ENCODE data around the gene KRTAP22-1. TPM values are rescaled to one million over a fixed set of nuclear protein-coding genes. Genes with fewer than 3 reads are reported as not detected.

KRTAP22-1 gene
- total and polyA plus RNA-seq, 4 experiments from 2014 or later, result not detected

- intact Hi-C loops (cut with micrococcal nuclease), result no loop called here
These were observed 23.1 kb upstream of the KRTAP22-1 start for GRCh38 chr21:30577766-30578165.

GRCh38 chr21:30579346-30579745 lies 21.5 kb upstream of the KRTAP22-1 start:
- intact Hi-C loops (cut with micrococcal nuclease), result no loop called here
- Histone ChIP-seq H3K4me3 (ENCODE audit: low read length in 2 of 2) (no peak overlapping the region), H3K27ac (ENCODE audit: low read depth, low read length) (no peak overlapping the region), H3K27me3 (ENCODE audit: insufficient read depth, low read length) (no peaks in the 10 kb centered on the region), H3K4me1 (ENCODE audit: insufficient read depth, low read length) (no peaks in the 10 kb centered on the region), H3K36me3 (ENCODE audit: insufficient read depth, low read length) (no peaks in the 10 kb centered on the region), H3K9me3 (ENCODE audit: control insufficient read depth in 1 of 2, low read length in 2 of 2) (no peaks in the 10 kb centered on the region)
- Mint-ChIP-seq H3K4me1 (no peaks in the 10 kb centered on the region), H3K27ac (no peak overlapping the region), H3K27me3 (no peaks in the 10 kb centered on the region), H3K9me3 (peaks cover 0 to 2% (median 0%) of the 10 kb centered on the region in 8 donors), H3K36me3 (no peaks in the 10 kb centered on the region), H3K4me3 (no peak overlapping the region)
- no peak for DNase-seq
- CTCF ChIA-PET (ENCODE audit: partially characterized antibody), result no interaction called here
- POLR2A ChIA-PET (ENCODE audit: partially characterized antibody), result no interaction called here

More at GRCh38 chr21:30577766-30578165, 23.1 kb upstream of the KRTAP22-1 start:
- Histone ChIP-seq H3K27ac (ENCODE audit: low read depth, low read length) (no peak overlapping the region), H3K9me3 (ENCODE audit: control insufficient read depth in 1 of 2, low read length in 2 of 2) (no peaks in the 10 kb centered on the region), H3K27me3 (ENCODE audit: insufficient read depth, low read length) (no peaks in the 10 kb centered on the region), H3K4me1 (ENCODE audit: insufficient read depth, low read length) (no peaks in the 10 kb centered on the region), H3K36me3 (ENCODE audit: insufficient read depth, low read length) (no peaks in the 10 kb centered on the region), H3K4me3 (ENCODE audit: low read length in 2 of 2) (no peak overlapping the region)
- CTCF ChIA-PET (ENCODE audit: partially characterized antibody), result no interaction called here
- no peak for DNase-seq
- no peaks in the 10 kb centered on the region for H3K27me3 Mint-ChIP-seq
- H3K4me1 Mint-ChIP-seq, result no peaks in the 10 kb centered on the region
- H3K9me3 Mint-ChIP-seq, result peaks cover 0 to 2% (median 0%) of the 10 kb centered on the region in 8 donors
- POLR2A ChIA-PET (ENCODE audit: partially characterized antibody), result no interaction called here
- no peak overlapping the region for H3K4me3 Mint-ChIP-seq
- no peak overlapping the region for H3K27ac Mint-ChIP-seq
- H3K36me3 Mint-ChIP-seq, result no peaks in the 10 kb centered on the region

GRCh38 chr21:30580132-30580531 lies 20.8 kb upstream of the KRTAP22-1 start:
- Mint-ChIP-seq H3K27me3 (peaks cover 0 to 2% of the 10 kb centered on the region in 2 donors), H3K4me3 (no peak overlapping the region), H3K9me3 (peaks cover 0 to 2% (median 0%) of the 10 kb centered on the region in 8 donors), H3K4me1 (no peaks in the 10 kb centered on the region), H3K27ac (no peak overlapping the region), H3K36me3 (no peaks in the 10 kb centered on the region)
- no peak for DNase-seq
- ChIA-PET POLR2A (ENCODE audit: partially characterized antibody) (no interaction called here), CTCF (ENCODE audit: partially characterized antibody) (no interaction called here)
- Histone ChIP-seq H3K9me3 (ENCODE audit: control insufficient read depth in 1 of 2, low read length in 2 of 2) (no peaks in the 10 kb centered on the region), H3K4me3 (ENCODE audit: low read length in 2 of 2) (no peak overlapping the region), H3K36me3 (ENCODE audit: insufficient read depth, low read length) (no peaks in the 10 kb centered on the region), H3K4me1 (ENCODE audit: insufficient read depth, low read length) (no peaks in the 10 kb centered on the region), H3K27ac (ENCODE audit: low read depth, low read length) (no peak overlapping the region), H3K27me3 (ENCODE audit: insufficient read depth, low read length) (no peaks in the 10 kb centered on the region)
- intact Hi-C loops (cut with micrococcal nuclease), result no loop called here

DNA sequence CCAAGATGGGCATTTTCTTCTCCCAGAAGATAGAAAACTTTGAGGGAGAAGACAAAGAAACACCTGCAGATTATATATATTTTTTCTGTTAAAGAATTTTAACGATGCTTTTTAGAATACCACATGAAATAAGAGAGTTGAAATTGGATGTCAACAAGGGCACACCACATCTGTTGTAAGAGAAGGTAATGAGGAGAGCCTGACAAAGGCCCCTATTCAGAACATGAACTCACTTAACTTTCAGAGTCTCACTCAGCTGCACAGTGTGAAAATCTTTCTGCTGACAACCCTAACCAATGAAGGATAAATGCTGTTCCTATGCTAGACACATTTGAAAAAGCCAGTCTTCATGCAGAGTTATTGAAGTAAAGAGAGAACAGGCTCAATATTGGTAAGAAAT lies 18.0 kb upstream of the KRTAP22-1 start:
- no peaks in the 10 kb centered on the region for H3K4me1 ChIP-seq (ENCODE audit: insufficient read depth, low read length)
- Mint-ChIP-seq H3K4me3 (no peak overlapping the region), H3K27ac (no peak overlapping the region), H3K9me3 (peaks cover 0 to 2% (median 0%) of the 10 kb centered on the region in 8 donors), H3K4me1 (no peaks in the 10 kb centered on the region), H3K36me3 (no peaks in the 10 kb centered on the region), H3K27me3 (peaks cover 0 to 3% of the 10 kb centered on the region in 2 donors)
- no peaks in the 10 kb centered on the region for H3K27me3 ChIP-seq (ENCODE audit: insufficient read depth, low read length)
- ChIA-PET POLR2A (ENCODE audit: partially characterized antibody) (no interaction called here), CTCF (ENCODE audit: partially characterized antibody) (no interaction called here)
- no peak overlapping the region for H3K27ac ChIP-seq (ENCODE audit: low read depth, low read length)
- H3K4me3 ChIP-seq (ENCODE audit: low read length in 2 of 2), result no peak overlapping the region
- DNase-seq, result no peak
- no peaks in the 10 kb centered on the region for H3K9me3 ChIP-seq (ENCODE audit: control insufficient read depth in 1 of 2, low read length in 2 of 2)
- H3K36me3 ChIP-seq (ENCODE audit: insufficient read depth, low read length), result no peaks in the 10 kb centered on the region
- intact Hi-C loops (cut with micrococcal nuclease), result no loop called here

GRCh38 chr21:30590297-30590696 lies 10.6 kb upstream of the KRTAP22-1 start, which contains the start of gene KRTAP22-2:
KRTAP22-2 (minus strand) TSS chr21:30590397.
- H3K9me3 ChIP-seq (ENCODE audit: control insufficient read depth in 1 of 2, low read length in 2 of 2), result no peaks in the 10 kb centered on the region
- H3K4me1 ChIP-seq (ENCODE audit: insufficient read depth, low read length), result no peaks in the 10 kb centered on the region
- no peak within 1 kb of the TSS for H3K4me3 ChIP-seq (ENCODE audit: low read length in 2 of 2)
- ChIA-PET CTCF (ENCODE audit: partially characterized antibody) (no interaction called here), POLR2A (ENCODE audit: partially characterized antibody) (no interaction called here)
- H3K9me3 Mint-ChIP-seq, result no peaks in the 10 kb centered on the region
- no peaks in the 10 kb centered on the region for H3K36me3 Mint-ChIP-seq
- no peaks in the 10 kb centered on the region for H3K4me1 Mint-ChIP-seq
- DNase-seq, result no peak
- no peak within 1 kb of the TSS for H3K27ac Mint-ChIP-seq
- H3K27me3 ChIP-seq (ENCODE audit: insufficient read depth, low read length), result no peaks in the 10 kb centered on the region
- H3K27me3 Mint-ChIP-seq, result no peaks in the 10 kb centered on the region
- no peaks in the 10 kb centered on the region for H3K36me3 ChIP-seq (ENCODE audit: insufficient read depth, low read length)
- H3K27ac ChIP-seq (ENCODE audit: low read depth, low read length), result no peak within 1 kb of the TSS
- no peak within 1 kb of the TSS for H3K4me3 Mint-ChIP-seq
- intact Hi-C loops (cut with micrococcal nuclease), result no loop called here

- DNase-seq, result no peak
- POLR2A ChIA-PET (ENCODE audit: partially characterized antibody), result no interaction called here
These were observed 8.7 kb upstream of the KRTAP22-1 start, which contains the start of gene KRTAP6-3 for GRCh38 chr21:30592140-30592539. KRTAP6-3 (plus strand) TSS chr21:30592440; CDS start chr21:30592446, 6 bp downstream.

GRCh38 chr21:30598802-30599201 lies 2.1 kb upstream of the KRTAP22-1 start, which contains the start of gene KRTAP6-2:
KRTAP6-2 (minus strand) TSS chr21:30598902; CDS start chr21:30598874, 28 bp downstream.
- no peaks in the 10 kb centered on the region for H3K27me3 Mint-ChIP-seq
- H3K27ac Mint-ChIP-seq, result no peak within 1 kb of the TSS
- H3K4me1 Mint-ChIP-seq, result no peaks in the 10 kb centered on the region
- H3K4me1 ChIP-seq (ENCODE audit: insufficient read depth, low read length), result no peaks in the 10 kb centered on the region
- H3K36me3 Mint-ChIP-seq, result no peaks in the 10 kb centered on the region
- no peaks in the 10 kb centered on the region for H3K36me3 ChIP-seq (ENCODE audit: insufficient read depth, low read length)
- CTCF ChIA-PET (ENCODE audit: partially characterized antibody), result no interaction called here
- no peaks in the 10 kb centered on the region for H3K27me3 ChIP-seq (ENCODE audit: insufficient read depth, low read length)
- POLR2A ChIA-PET (ENCODE audit: partially characterized antibody), result no interaction called here
- no peak within 1 kb of the TSS for H3K27ac ChIP-seq (ENCODE audit: low read depth, low read length)
- no peak for DNase-seq
- intact Hi-C loops (cut with micrococcal nuclease), result no loop called here
- H3K9me3 ChIP-seq (ENCODE audit: control insufficient read depth in 1 of 2, low read length in 2 of 2), result no peaks in the 10 kb centered on the region
- no peak within 1 kb of the TSS for H3K4me3 Mint-ChIP-seq
- H3K9me3 Mint-ChIP-seq, result peaks cover 0 to 14% (median 3%) of the 10 kb centered on the region in 8 donors
- H3K4me3 ChIP-seq (ENCODE audit: low read length in 2 of 2), result no peak within 1 kb of the TSS

More at GRCh38 chr21:30592140-30592539, 8.7 kb upstream of the KRTAP22-1 start, which contains the start of gene KRTAP6-3:
- Histone ChIP-seq H3K9me3 (ENCODE audit: control insufficient read depth in 1 of 2, low read length in 2 of 2) (no peaks in the 10 kb centered on the region), H3K27ac (ENCODE audit: low read depth, low read length) (no peak within 1 kb of the TSS), H3K36me3 (ENCODE audit: insufficient read depth, low read length) (no peaks in the 10 kb centered on the region), H3K4me3 (ENCODE audit: low read length in 2 of 2) (no peak within 1 kb of the TSS), H3K27me3 (ENCODE audit: insufficient read depth, low read length) (no peaks in the 10 kb centered on the region), H3K4me1 (ENCODE audit: insufficient read depth, low read length) (no peaks in the 10 kb centered on the region)
- CTCF ChIA-PET (ENCODE audit: partially characterized antibody), result no interaction called here
- Mint-ChIP-seq H3K27ac (no peak within 1 kb of the TSS), H3K4me3 (no peak within 1 kb of the TSS), H3K27me3 (no peaks in the 10 kb centered on the region), H3K36me3 (no peaks in the 10 kb centered on the region), H3K9me3 (peaks cover 0 to 5% (median 0%) of the 10 kb centered on the region in 8 donors), H3K4me1 (no peaks in the 10 kb centered on the region)
- intact Hi-C loops (cut with micrococcal nuclease), result no loop called here

- ChIA-PET POLR2A (ENCODE audit: partially characterized antibody) (no interaction called here), CTCF (ENCODE audit: partially characterized antibody) (no interaction called here)
- Mint-ChIP-seq H3K27me3 (peaks cover 0 to 1% of the 10 kb centered on the region in 2 donors), H3K9me3 (peaks cover 0 to 12% (median 4%) of the 10 kb centered on the region in 8 donors), H3K4me3 (no peak overlapping the region), H3K4me1 (no peaks in the 10 kb centered on the region), H3K27ac (no peak overlapping the region), H3K36me3 (no peaks in the 10 kb centered on the region)
- no peaks in the 10 kb centered on the region for H3K4me1 ChIP-seq (ENCODE audit: insufficient read depth, low read length)
- no peaks in the 10 kb centered on the region for H3K27me3 ChIP-seq (ENCODE audit: insufficient read depth, low read length)
- no peaks in the 10 kb centered on the region for H3K9me3 ChIP-seq (ENCODE audit: control insufficient read depth in 1 of 2, low read length in 2 of 2)
- no peak for DNase-seq
- no peaks in the 10 kb centered on the region for H3K36me3 ChIP-seq (ENCODE audit: insufficient read depth, low read length)
- intact Hi-C loops (cut with micrococcal nuclease), result no loop called here
- no peak overlapping the region for H3K4me3 ChIP-seq (ENCODE audit: low read length in 2 of 2)
- no peak overlapping the region for H3K27ac ChIP-seq (ENCODE audit: low read depth, low read length)
These were observed 5.1 kb downstream of the KRTAP22-1 start for GRCh38 chr21:30605968-30606367.

Data from CD4-positive, alpha-beta memory T cell (primary cell).